Activated CD4-positive, alpha-beta T cell treated with anti-CD3 and anti-CD28 coated beads for 36 hours (primary cell): ENCODE measurements around the gene ELANE. TPM values are rescaled to one million over a fixed set of nuclear protein-coding genes. Genes with fewer than 3 reads are reported as not detected.
"Not testable (repeated sequence)": the region's sequence is repeated elsewhere in the genome, so short reads cannot be mapped to it uniquely, and the experiment has no call there.

ENCODE experiments used
- ATAC-seq: fragments of 200-7000 bp; cut with Tn5 transposase; one replicate; pipeline ENCODE4 v1.10.0; 2021; ENCODE audit warnings: mild to moderate bottlenecking, moderate library complexity
- CTCF ChIA-PET: fragments of 350-600 bp; sonication (Branson Sonifier 250); formaldehyde crosslinking; loops from one replicate; lab custom pipeline; 2021; ENCODE audit warnings: antibody characterized with exemption; lab: Charles Lee
- POLR2A ChIA-PET: fragments of 350-600 bp; sonication (Branson Sonifier 250); formaldehyde crosslinking; loops from one replicate; lab custom pipeline; 2021; ENCODE audit warnings: antibody characterized with exemption, inconsistent platforms; lab: Charles Lee
- DNase-seq: peaks from one replicate; pipeline ENCODE4 v3.0.0-alpha.2; 2020
- H3K27ac Mint-ChIP-seq: one replicate; pipeline ENCODE4 v1.8.0; 2021; ENCODE audit warnings: mixed read lengths
- H3K27me3 Mint-ChIP-seq: one replicate; pipeline ENCODE4 v1.8.0; 2021; ENCODE audit warnings: mixed read lengths
- H3K36me3 Mint-ChIP-seq: one replicate; pipeline ENCODE4 v1.8.0; 2021; ENCODE audit warnings: low read depth, mixed read lengths
- H3K4me1 Mint-ChIP-seq: one replicate; pipeline ENCODE4 v1.8.0; 2021; ENCODE audit warnings: mixed read lengths
- H3K4me3 Mint-ChIP-seq: one replicate; pipeline ENCODE4 v1.8.0; 2021; ENCODE audit warnings: mild to moderate bottlenecking, moderate library complexity, mixed read lengths
- H3K9me3 Mint-ChIP-seq: one replicate; pipeline ENCODE4 v1.8.0; 2021; ENCODE audit warnings: low read depth, mixed read lengths
- intact Hi-C, 2 experiments: fragments of 100-400 bp; cut with DNase I in 1 of 2; cut with micrococcal nuclease in 1 of 2; formaldehyde crosslinking; loops; one replicate each; pipeline versions ENCODE4 v1.14.2 to v1.15.1; 2022 to 2024; cut with DNase I, micrococcal nuclease
- total RNA-seq, 2 experiments: library from RNA; stranded (reverse); gene quantifications; one replicate each; pipeline ENCODE4 v1.2.3, GENCODE V29; 2021

The ELANE gene
- total RNA-seq, 2 experiments from 2014 or later, result not detected

DNA sequence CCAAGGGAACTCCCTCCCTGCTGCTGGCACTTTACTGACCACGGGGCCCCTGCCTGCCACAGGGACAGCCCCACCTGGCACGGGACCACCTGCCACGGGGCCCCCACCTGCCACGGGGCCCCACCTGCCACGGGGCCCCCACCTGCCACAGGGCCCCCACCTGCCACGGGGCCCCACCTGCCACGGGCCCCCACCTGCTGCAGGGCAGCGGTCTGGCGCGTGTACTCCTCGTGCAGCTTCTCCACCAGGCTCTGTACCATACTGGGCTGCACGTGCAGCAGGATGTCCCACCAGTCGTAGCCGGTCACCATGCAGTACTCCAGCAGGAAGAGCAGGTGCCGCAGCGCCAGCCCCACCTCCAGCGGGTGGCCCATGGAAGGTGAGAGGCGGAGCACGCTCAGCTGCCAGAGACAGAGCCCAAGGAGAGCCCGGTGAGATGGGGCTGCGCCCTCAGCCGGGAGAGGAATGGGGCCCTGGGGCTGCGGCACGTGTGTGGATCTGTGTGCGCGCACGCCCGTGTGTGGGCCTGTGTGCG is 24.7 kb downstream of the ELANE start:
- ChIA-PET CTCF (no interaction called here), POLR2A (no interaction called here)
- Mint-ChIP-seq H3K9me3 (no peaks in the 10 kb centered on the region), H3K4me1 (peaks cover 9% of the 10 kb centered on the region), H3K27me3 (no peaks in the 10 kb centered on the region), H3K4me3 (no peak overlapping the region), H3K36me3 (peaks cover 7% of the 10 kb centered on the region), H3K27ac (no peak overlapping the region)
- ATAC-seq, result no peak
- intact Hi-C loops, result no loop called here
- DNase-seq, result no peak

DNA sequence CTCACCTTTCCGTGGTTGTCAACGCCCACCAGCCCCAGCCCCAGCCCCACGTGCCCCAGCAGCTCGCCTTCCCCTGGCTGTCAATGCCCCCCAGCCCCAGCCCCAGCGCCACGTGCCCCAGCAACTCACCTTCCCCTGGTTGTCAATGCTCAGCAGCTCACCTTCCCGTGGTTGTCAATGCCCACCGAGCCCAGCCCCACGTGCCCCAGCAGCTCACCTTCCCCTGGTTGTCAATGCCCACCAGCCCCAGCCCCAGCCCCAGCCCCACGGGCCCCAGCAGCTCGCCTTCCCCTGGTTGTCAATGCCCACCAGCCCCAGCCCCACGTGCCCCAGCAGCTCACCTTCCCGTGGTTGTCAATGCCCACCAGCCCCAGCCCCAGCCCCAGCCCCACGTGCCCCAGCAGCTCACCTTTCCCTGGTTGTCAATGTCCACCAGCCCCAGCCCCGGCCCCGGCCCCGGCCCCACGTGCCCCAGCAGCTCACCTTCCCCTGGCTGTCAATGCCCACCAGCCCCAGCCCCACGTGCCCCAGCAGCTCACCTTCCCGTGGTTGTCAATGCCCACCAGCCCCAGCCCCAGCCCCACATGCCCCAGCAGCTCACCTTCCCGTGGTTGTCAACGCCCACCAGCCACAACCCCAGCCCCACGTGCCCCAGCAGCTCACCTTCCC is 26.0 kb downstream of the ELANE start:
- POLR2A ChIA-PET, result interaction anchor here (0.6 to 1.3 kb wide), 2 partner anchors 15 to 20 kb away, joined by 3 to 5 read pairs; partner anchors contain the start of genes MED16 and RNU6-9
- CTCF ChIA-PET, H3K27me3 Mint-ChIP-seq: not testable (repeated sequence)

GRCh38 chr19:878751-879561 is 26.9 kb downstream of the ELANE start:
- CTCF ChIA-PET, H3K27ac Mint-ChIP-seq: not testable (repeated sequence)

More for the DNA sequence above, 26.0 kb downstream of the ELANE start:
- H3K9me3 Mint-ChIP-seq, H3K4me3 Mint-ChIP-seq, H3K4me1 Mint-ChIP-seq, intact Hi-C loops, DNase-seq, H3K27ac Mint-ChIP-seq, ATAC-seq: not testable (repeated sequence)
- peaks cover 15% of the 10 kb centered on the region for H3K36me3 Mint-ChIP-seq

GRCh38 chr19:879711-880438 is 27.8 kb downstream of the ELANE start:
- POLR2A ChIA-PET, result interaction anchor here (1.3 kb wide), 1 partner anchor 13 kb away, joined by 3 read pairs; the partner anchor contains the start of genes MED16 and RNU6-9
- Mint-ChIP-seq H3K4me3 (no peak overlapping the region), H3K36me3 (peaks cover 15% of the 10 kb centered on the region), H3K9me3 (no peaks in the 10 kb centered on the region), H3K4me1 (no peaks in the 10 kb centered on the region), H3K27ac (no peak overlapping the region), H3K27me3 (no peaks in the 10 kb centered on the region)
- DNase-seq (no peak), ATAC-seq (no peak)
- CTCF ChIA-PET, result interaction anchor here (1.0 kb wide), 1 partner anchor 49 kb away, joined by 3 read pairs; no protein-coding TSS in a partner anchor
- intact Hi-C loops, result no loop called here

More at GRCh38 chr19:878751-879561, 26.9 kb downstream of the ELANE start:
- H3K27me3 Mint-ChIP-seq, H3K9me3 Mint-ChIP-seq, ATAC-seq, intact Hi-C loops, H3K4me1 Mint-ChIP-seq, DNase-seq, H3K4me3 Mint-ChIP-seq: not testable (repeated sequence)
- POLR2A ChIA-PET, result interaction anchor here (0.6 to 1.3 kb wide), 2 partner anchors 14 to 21 kb away, joined by 3 to 5 read pairs; partner anchors contain the start of genes MED16 and RNU6-9
- peaks cover 15% of the 10 kb centered on the region for H3K36me3 Mint-ChIP-seq

GRCh38 chr19:881385-882071 is 29.4 kb downstream of the ELANE start:
- Mint-ChIP-seq H3K4me1 (no peaks in the 10 kb centered on the region), H3K9me3 (no peaks in the 10 kb centered on the region)

GRCh38 chr19:882871-883497 is 30.9 kb downstream of the ELANE start:
- Mint-ChIP-seq H3K36me3 (peaks cover 17% of the 10 kb centered on the region), H3K9me3 (no peaks in the 10 kb centered on the region), H3K4me1 (no peaks in the 10 kb centered on the region), H3K27me3 (no peaks in the 10 kb centered on the region), H3K27ac (no peak overlapping the region), H3K4me3 (no peak overlapping the region)
- intact Hi-C loops, result no loop called here
- no peak for DNase-seq
- CTCF ChIA-PET, result no interaction called here
- ATAC-seq, result no peak
- POLR2A ChIA-PET, result no interaction called here

More at GRCh38 chr19:881385-882071, 29.4 kb downstream of the ELANE start:
- no peaks in the 10 kb centered on the region for H3K27me3 Mint-ChIP-seq
- H3K36me3 Mint-ChIP-seq, result peaks cover 15% of the 10 kb centered on the region
- ChIA-PET CTCF (no interaction called here), POLR2A (no interaction called here)
- ATAC-seq (no peak), DNase-seq (no peak)
- no peak overlapping the region for H3K4me3 Mint-ChIP-seq
- intact Hi-C loops, result no loop called here
- H3K27ac Mint-ChIP-seq, result no peak overlapping the region

DNA sequence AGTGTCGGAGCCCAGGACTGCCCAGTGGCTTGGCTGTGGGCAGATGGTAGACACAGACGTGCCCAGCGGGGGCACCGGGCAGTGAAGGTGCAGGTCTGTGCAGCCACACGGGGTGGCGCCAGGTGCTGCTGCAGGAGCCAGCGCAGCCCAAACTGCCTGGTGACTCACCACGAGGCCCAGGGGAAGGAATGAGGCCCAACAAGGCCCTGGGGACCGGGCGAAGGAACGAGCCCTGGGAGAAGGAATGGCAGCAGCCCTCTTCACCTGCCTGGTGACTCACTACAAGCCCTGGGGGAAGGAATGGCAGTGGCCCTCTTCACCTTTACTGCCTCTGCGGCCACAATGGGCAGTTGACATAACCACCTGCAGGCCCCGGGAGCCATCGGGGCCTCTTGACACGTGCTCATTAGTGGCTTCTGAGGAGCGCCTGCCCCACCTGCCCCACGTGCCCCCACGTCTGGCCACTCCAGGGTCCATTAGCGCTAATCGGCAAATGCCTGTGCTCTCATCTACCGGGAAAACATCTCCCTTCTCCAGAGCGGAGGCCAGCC is 31.6 kb downstream of the ELANE start:
- ATAC-seq, result peak; percentile 33
- Mint-ChIP-seq H3K9me3 (no peaks in the 10 kb centered on the region), H3K36me3 (peaks cover 17% of the 10 kb centered on the region), H3K27ac (no peak overlapping the region), H3K27me3 (no peaks in the 10 kb centered on the region), H3K4me1 (peaks cover 1% of the 10 kb centered on the region), H3K4me3 (no peak overlapping the region)
- intact Hi-C loops, result no loop called here
- ChIA-PET POLR2A (no interaction called here), CTCF (no interaction called here)
- DNase-seq, result no peak

- no peak overlapping the region for H3K4me3 Mint-ChIP-seq
- ChIA-PET POLR2A (no interaction called here), CTCF (no interaction called here)
- DNase-seq (no peak), ATAC-seq (no peak)
- H3K4me1 Mint-ChIP-seq, result peaks cover 2% of the 10 kb centered on the region
- no peak overlapping the region for H3K27ac Mint-ChIP-seq
- no peaks in the 10 kb centered on the region for H3K27me3 Mint-ChIP-seq
- H3K36me3 Mint-ChIP-seq, result peaks cover 17% of the 10 kb centered on the region
- H3K9me3 Mint-ChIP-seq, result no peaks in the 10 kb centered on the region
- intact Hi-C loops, result no loop called here
Observed at GRCh38 chr19:884420-885211, 32.5 kb downstream of the ELANE start.

GRCh38 chr19:885536-886224 is 33.6 kb downstream of the ELANE start:
- H3K36me3 Mint-ChIP-seq, result peaks cover 17% of the 10 kb centered on the region
- CTCF ChIA-PET, result no interaction called here
- H3K27ac Mint-ChIP-seq, result no peak overlapping the region
- DNase-seq (no peak), ATAC-seq (no peak)
- no peaks in the 10 kb centered on the region for H3K9me3 Mint-ChIP-seq
- POLR2A ChIA-PET, result no interaction called here
- no peaks in the 10 kb centered on the region for H3K27me3 Mint-ChIP-seq
- intact Hi-C loops, result no loop called here
- peaks cover 2% of the 10 kb centered on the region for H3K4me1 Mint-ChIP-seq
- H3K4me3 Mint-ChIP-seq, result no peak overlapping the region
